ENCODE results near the gene RPS19BP1. TPM values are rescaled to one million over a fixed set of nuclear protein-coding genes. Genes with fewer than 3 reads are reported as not detected.
"Not testable (repeated sequence)": the region's sequence is repeated elsewhere in the genome, so short reads cannot be mapped to it uniquely, and the experiment has no call there.

The RPS19BP1 gene
- total RNA-seq, 4 donors from 2014 or later, result 103 to 157 (median 133) TPM

DNA sequence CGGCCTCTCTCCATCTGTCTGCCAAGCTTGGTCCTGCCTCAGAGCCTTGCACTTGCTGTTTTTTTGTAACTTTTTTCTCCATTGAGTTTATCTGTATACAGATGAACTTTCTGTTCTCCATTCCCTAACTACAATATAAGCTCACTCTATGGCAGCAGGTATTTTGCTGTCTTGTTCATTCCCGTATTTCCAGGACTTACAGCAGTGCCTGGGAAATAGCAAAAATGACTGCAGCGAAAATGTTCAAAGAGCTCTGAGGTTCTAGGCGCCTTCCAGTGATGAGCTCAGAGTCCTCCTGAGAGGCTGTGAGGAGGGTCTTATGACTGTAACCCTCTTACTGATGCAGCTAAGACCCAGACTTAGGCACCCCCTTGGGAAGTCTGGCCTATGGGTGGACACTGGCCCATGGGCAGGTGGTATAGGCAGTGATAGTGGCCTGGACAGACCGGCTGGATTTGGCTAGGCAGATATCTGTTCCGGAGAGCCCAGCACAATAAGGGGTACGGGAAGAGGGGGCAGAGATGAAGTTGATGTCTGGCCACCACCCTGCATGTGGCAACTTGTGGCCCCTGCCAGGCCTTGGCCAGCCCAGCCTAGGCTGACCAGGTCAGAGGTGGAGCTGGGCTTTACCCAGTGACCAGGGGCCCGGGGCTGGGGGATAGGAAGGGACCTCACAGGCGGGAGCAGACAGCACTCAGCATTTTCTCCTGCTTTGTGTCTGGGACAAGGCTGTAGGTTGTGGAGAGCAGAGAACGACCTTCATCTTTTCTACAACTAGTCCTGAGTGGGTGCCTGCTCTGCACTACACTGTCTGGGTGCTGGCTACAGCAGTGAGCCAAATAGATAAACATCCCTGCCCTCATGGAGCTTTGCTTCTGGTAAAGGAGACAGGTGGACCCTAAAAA lies 7.5 kb downstream of the RPS19BP1 start:
- TF ChIP-seq, protein P1, sequence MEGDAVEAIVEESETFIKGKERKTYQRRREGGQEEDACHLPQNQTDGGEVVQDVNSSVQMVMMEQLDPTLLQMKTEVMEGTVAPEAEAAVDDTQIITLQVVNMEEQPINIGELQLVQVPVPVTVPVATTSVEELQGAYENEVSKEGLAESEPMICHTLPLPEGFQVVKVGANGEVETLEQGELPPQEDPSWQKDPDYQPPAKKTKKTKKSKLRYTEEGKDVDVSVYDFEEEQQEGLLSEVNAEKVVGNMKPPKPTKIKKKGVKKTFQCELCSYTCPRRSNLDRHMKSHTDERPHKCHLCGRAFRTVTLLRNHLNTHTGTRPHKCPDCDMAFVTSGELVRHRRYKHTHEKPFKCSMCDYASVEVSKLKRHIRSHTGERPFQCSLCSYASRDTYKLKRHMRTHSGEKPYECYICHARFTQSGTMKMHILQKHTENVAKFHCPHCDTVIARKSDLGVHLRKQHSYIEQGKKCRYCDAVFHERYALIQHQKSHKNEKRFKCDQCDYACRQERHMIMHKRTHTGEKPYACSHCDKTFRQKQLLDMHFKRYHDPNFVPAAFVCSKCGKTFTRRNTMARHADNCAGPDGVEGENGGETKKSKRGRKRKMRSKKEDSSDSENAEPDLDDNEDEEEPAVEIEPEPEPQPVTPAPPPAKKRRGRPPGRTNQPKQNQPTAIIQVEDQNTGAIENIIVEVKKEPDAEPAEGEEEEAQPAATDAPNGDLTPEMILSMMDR (IDR thresholded peaks at IDR 0.05), result no peak
- no peak for ATAC-seq (ENCODE audit: low FRiP score)
- no peak for DNase-seq (ENCODE audit: low spot score)

DNA sequence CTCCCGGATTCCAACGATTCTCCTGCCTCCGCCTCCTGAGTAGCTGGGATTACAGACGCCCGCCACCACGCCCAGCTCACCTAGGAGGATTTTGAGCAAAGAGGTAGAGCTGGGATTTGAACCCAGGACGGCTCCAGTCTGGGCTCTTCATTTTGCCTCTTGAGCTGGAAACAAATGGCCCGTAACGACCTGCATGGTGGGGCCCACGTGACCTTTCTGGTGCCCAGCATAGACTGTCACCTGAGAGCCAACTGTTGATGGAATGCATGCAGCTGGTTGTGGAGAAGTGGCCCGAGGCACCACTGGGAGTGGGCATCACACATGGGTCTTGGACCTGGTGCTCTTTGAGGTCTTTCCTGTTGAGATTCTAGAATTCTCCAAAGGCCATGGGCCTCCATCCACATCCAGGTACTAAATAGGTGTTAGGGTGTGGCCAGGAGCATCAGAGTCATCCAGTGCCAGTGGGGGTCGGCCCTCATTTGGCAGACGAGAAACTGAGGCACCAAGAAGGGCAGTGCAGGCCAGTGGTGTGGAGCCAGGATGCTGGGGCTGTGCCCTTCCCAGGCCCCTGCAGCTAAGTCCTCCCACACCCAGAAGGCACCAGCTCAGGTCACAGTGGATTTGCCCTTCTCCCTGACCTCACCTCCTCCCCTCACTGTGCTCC lies 8.3 kb downstream of the RPS19BP1 start:
- TF ChIP-seq, protein P1 (IDR thresholded peaks at IDR 0.05), result no peak
- DNase-seq (ENCODE audit: low spot score) (no peak), ATAC-seq (ENCODE audit: low FRiP score) (no peak)

DNA sequence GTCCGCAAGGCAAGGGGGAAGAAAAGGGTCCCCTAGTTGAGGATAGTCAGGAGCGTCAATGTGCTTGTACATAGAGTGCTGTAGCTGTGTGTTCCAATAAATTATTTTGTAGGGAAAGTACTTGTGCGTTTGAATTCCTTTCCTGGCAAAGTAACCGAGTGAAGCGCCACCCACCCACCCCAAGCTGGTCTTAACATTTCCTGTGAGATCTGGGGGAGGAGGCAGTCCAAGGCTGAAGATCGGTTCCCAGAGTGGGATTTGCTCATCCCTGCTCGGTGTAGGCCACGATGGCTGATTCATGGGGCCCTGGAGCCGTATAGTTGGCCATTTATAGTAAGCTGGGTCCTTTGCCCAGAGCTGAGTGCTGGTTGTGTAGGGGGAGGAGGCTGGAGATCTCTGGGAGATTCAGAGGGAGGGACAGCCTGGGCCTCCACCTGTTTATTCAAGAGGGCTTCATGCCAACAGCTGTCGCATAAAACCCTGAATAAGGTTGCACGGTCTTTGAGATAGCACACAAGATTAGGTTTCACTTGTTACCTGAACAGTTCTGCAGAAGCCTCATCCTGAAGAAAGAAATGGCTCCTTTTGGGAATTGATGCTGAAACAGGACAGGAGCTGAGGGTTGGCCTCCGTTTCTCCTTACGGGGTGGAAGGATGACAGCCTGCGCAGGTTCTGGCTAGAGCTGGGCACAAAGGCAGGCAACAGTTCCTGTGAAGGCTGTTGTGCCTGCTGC lies 9.8 kb downstream of the RPS19BP1 start:
- ATAC-seq (ENCODE audit: low FRiP score) (no peak), DNase-seq (ENCODE audit: low spot score) (no peak)
- TF ChIP-seq, protein P1 (IDR thresholded peaks at IDR 0.05), result no peak

DNA sequence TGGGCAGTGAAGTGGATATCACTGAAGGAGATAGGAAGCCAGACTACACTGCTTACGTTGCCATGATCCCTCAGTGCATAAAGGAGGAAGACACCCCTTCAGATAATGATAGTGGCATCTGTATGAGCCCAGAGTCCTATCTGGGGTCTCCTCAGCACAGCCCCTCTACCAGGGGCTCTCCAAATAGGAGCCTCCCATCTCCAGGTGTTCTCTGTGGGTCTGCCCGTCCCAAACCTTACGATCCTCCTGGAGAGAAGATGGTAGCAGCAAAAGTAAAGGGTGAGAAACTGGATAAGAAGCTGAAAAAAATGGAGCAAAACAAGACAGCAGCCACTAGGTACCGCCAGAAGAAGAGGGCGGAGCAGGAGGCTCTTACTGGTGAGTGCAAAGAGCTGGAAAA lies 10.5 kb downstream of the RPS19BP1 start:
- not testable (repeated sequence) for DNase-seq (ENCODE audit: low spot score); ATAC-seq (ENCODE audit: low FRiP score)

DNA sequence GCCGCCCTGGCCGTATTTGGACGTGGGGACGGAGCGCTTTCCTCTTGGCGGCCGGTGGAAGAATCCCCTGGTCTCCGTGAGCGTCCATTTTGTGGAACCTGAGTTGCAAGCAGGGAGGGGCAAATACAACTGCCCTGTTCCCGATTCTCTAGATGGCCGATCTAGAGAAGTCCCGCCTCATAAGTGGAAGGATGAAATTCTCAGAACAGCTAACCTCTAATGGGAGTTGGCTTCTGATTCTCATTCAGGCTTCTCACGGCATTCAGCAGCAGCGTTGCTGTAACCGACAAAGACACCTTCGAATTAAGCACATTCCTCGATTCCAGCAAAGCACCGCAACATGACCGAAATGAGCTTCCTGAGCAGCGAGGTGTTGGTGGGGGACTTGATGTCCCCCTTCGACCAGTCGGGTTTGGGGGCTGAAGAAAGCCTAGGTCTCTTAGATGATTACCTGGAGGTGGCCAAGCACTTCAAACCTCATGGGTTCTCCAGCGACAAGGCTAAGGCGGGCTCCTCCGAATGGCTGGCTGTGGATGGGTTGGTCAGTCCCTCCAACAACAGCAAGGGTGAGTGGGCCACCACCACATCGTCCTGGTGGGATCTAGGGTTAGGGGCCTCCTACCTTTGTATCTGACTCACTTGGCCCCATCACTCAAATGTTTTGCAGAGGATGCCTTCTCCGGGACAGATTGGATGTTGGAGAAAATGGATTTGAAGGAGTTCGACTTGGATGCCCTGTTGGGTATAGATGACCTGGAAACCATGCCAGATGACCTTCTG lies 11.3 kb downstream of the RPS19BP1 start:
- DNase-seq (ENCODE audit: low spot score); ATAC-seq (ENCODE audit: low FRiP score): not testable (repeated sequence)

DNA sequence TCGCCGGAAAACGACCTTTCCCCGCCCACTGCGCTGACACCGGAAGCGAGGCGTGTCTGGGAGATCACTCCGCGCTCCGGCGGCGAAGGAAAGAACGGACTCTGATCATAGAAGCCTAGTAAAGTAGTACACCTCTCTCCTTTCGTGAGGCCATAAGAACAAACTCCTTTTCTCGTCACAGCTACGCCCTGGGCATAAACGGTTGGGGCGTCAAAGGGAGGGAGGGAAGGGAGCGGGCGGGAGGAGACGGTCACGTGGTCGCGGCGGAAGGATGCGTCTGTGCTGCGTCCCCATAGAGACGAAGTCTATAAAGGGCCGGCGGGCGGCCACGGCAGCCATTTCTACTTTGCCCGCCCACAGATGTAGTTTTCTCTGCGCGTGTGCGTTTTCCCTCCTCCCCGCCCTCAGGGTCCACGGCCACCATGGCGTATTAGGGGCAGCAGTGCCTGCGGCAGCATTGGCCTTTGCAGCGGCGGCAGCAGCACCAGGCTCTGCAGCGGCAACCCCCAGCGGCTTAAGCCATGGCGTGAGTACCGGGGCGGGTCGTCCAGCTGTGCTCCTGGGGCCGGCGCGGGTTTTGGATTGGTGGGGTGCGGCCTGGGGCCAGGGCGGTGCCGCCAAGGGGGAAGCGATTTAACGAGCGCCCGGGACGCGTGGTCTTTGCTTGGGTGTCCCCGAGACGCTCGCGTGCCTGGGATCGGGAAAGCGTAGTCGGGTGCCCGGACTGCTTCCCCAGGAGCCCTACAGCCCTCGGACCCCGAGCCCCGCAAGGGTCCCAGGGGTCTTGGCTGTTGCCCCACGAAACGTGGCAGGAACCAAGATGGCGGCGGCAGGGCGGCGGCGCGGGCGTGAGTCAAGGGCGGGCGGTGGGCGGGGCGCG lies 12.1 kb downstream of the RPS19BP1 start, which contains the start of gene ATF4:
ATF4 (plus strand) TSS at position 337 of the 880 bp plus-strand sequence. CDS start 884 bp downstream, outside the sequence.
- peak; percentile 93 for DNase-seq (ENCODE audit: low spot score)
- TF ChIP-seq, protein P1 (IDR thresholded peaks at IDR 0.05), result no peak
- peak; percentile 62 for ATAC-seq (ENCODE audit: low FRiP score)
